ENCODE data around the gene MEPE. TPM values are rescaled to one million over a fixed set of nuclear protein-coding genes. Genes with fewer than 3 reads are reported as not detected.

MEPE gene
- total RNA-seq, 1 donor from 2014 or later, result not detected

DNA sequence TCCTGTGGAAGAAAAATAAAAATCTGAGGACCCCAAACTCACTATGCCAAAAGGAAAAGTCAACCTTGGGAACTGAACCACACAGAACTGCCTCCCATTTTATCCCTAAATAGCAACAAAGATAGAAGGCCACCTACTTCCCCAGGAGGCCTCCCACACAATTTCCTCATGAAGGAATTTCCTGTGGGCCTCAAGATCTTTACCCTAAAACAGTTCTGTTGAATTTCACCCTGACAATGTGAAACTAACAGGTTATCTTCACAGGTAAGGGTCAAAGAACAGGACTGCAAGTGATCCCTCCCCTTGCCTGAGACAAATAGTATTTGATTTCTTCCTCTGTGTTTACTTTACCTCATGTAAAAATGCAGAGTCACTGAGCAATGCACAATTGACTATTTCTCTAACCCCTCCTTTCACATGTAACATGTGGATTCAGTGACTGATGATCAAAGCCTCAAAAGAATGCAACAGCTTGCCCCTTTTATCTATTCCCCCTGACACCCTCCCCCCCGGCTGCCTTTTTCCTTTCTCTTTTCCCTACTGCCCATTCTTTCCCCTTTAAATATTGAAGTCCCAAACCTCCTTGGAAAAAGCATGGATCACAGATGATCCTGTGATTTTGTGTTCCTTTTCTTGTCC is 33.3 kb downstream of the MEPE start:
- Mint-ChIP-seq H3K9me3 (peaks cover 13% of the 10 kb centered on the region), H3K27ac (no peak overlapping the region), H3K4me1 (peaks cover 13% of the 10 kb centered on the region), H3K4me3 (no peak overlapping the region), H3K36me3 (no peaks in the 10 kb centered on the region), H3K27me3 (ENCODE audit: low read depth) (no peaks in the 10 kb centered on the region)
- no peak for TF ChIP-seq CTCF (IDR thresholded peaks at IDR 0.05; ENCODE audit: unreplicated experiment)
- no peak for DNase-seq (ENCODE audit: low spot score in 2 of 2, unreplicated experiment in 2 of 2)

DNA sequence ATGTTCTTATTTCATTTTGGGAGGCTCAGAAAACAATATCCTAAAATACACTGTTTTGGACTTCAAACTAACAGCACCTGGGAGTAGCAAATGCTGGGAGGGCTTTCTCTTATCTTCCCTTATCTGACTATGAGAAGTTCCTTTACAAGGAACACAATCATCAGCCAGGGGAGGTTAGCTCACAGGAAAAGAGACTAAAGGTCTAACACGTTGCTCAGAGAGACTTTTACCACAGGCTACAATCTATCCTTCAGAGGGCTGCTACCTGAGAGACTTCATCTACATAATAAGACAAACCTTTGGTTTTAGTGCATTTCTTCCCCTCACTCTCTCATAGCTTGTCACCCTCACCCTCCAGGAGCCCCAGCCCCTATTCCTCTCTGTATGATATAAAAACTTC is 35.8 kb downstream of the MEPE start:
- Mint-ChIP-seq H3K27me3 (ENCODE audit: low read depth) (no peaks in the 10 kb centered on the region), H3K36me3 (no peaks in the 10 kb centered on the region), H3K9me3 (peaks cover 11% of the 10 kb centered on the region), H3K27ac (no peak overlapping the region), H3K4me3 (no peak overlapping the region), H3K4me1 (peaks cover 13% of the 10 kb centered on the region)
- TF ChIP-seq CTCF (IDR thresholded peaks at IDR 0.05; ENCODE audit: unreplicated experiment), result no peak
- no peak for DNase-seq (ENCODE audit: low spot score in 2 of 2, unreplicated experiment in 2 of 2)

DNA sequence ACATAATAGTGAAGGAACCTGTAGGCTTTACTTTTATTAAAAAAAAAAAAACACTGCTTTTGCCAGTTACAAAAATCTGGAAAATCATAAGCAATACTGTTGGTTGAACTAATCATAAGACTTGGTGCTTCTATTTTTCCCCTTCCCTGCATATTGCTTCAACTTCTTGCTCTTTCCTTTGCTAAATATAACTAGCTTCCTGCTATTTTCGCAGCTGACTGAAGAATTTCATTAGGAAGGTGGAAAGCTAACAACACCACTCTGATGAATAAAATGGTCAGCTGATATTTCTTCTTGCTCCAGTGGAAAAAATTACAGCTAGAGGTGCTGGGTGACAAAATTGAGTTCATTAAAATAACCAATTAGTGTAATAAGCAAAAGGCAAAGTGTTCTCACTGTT is 39.3 kb downstream of the MEPE start:
- H3K27me3 Mint-ChIP-seq (ENCODE audit: low read depth), result no peaks in the 10 kb centered on the region
- TF ChIP-seq CTCF (IDR thresholded peaks at IDR 0.05; ENCODE audit: unreplicated experiment), result no peak
- H3K9me3 Mint-ChIP-seq, result peaks cover 4% of the 10 kb centered on the region
- DNase-seq (ENCODE audit: low spot score in 2 of 2, unreplicated experiment in 2 of 2), result no peak
- H3K4me3 Mint-ChIP-seq, result no peak overlapping the region
- no peak overlapping the region for H3K27ac Mint-ChIP-seq
- no peaks in the 10 kb centered on the region for H3K36me3 Mint-ChIP-seq
- no peaks in the 10 kb centered on the region for H3K4me1 Mint-ChIP-seq

GRCh38 chr4:87875191-87875590 is 42.4 kb downstream of the MEPE start:
- H3K4me3 Mint-ChIP-seq, result no peak overlapping the region

DNA sequence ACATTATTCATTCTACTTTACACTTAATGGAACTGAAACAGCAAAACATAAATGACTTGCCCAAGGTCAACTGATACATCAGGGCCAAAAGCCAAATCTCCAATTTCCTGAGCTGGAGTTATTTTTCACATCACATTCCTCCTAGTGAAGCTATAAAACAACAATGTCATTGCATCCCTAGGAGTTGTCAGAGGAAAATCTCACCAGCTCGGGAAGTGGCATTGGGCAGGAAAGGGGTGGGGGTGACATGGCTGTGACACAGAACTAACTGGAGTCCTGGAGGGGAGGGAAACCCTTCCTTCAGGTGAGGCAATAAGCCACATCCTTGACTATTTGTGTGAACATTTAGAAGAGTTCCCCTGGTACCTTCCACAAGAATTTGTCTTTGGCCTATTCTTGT is 47.3 kb downstream of the MEPE start:
- H3K4me3 Mint-ChIP-seq, result no peak overlapping the region
- TF ChIP-seq CTCF (IDR thresholded peaks at IDR 0.05; ENCODE audit: unreplicated experiment), result no peak
- no peak overlapping the region for H3K27ac Mint-ChIP-seq

More at GRCh38 chr4:87875191-87875590, 42.4 kb downstream of the MEPE start:
- Mint-ChIP-seq H3K36me3 (no peaks in the 10 kb centered on the region), H3K4me1 (no peaks in the 10 kb centered on the region), H3K27me3 (ENCODE audit: low read depth) (no peaks in the 10 kb centered on the region), H3K27ac (no peak overlapping the region), H3K9me3 (peaks cover 7% of the 10 kb centered on the region)
- TF ChIP-seq CTCF (IDR thresholded peaks at IDR 0.05; ENCODE audit: unreplicated experiment), result no peak
- DNase-seq (ENCODE audit: low spot score in 2 of 2, unreplicated experiment in 2 of 2), result no peak

GRCh38 chr4:87881115-87881514 is 48.3 kb downstream of the MEPE start:
- Mint-ChIP-seq H3K9me3 (peaks cover 7% of the 10 kb centered on the region), H3K4me1 (peaks cover 18% of the 10 kb centered on the region), H3K27me3 (ENCODE audit: low read depth) (no peaks in the 10 kb centered on the region), H3K4me3 (no peak overlapping the region), H3K36me3 (no peaks in the 10 kb centered on the region), H3K27ac (no peak overlapping the region)
- no peak for DNase-seq (ENCODE audit: low spot score in 2 of 2, unreplicated experiment in 2 of 2)
- no peak for TF ChIP-seq CTCF (IDR thresholded peaks at IDR 0.05; ENCODE audit: unreplicated experiment)

More for the DNA sequence above, 47.3 kb downstream of the MEPE start:
- H3K36me3 Mint-ChIP-seq, result no peaks in the 10 kb centered on the region
- peaks cover 8% of the 10 kb centered on the region for H3K4me1 Mint-ChIP-seq
- DNase-seq (ENCODE audit: low spot score in 2 of 2, unreplicated experiment in 2 of 2), result no peak
- H3K27me3 Mint-ChIP-seq (ENCODE audit: low read depth), result no peaks in the 10 kb centered on the region
- peaks cover 7% of the 10 kb centered on the region for H3K9me3 Mint-ChIP-seq

All from mesothelial cell of epicardium (in vitro differentiated cells).